NCI-H345 treated with DMSO at 0.1 percent for 48 hours (cell line): ENCODE measurements around the gene DOCK9.

ENCODE experiments used
- DNase-seq: peaks from one replicate; lab custom pipeline; 2025; ENCODE audit not compliant: unreplicated experiment; lab: John Stamatoyannopoulos, UW

Gene DOCK9

DNA sequence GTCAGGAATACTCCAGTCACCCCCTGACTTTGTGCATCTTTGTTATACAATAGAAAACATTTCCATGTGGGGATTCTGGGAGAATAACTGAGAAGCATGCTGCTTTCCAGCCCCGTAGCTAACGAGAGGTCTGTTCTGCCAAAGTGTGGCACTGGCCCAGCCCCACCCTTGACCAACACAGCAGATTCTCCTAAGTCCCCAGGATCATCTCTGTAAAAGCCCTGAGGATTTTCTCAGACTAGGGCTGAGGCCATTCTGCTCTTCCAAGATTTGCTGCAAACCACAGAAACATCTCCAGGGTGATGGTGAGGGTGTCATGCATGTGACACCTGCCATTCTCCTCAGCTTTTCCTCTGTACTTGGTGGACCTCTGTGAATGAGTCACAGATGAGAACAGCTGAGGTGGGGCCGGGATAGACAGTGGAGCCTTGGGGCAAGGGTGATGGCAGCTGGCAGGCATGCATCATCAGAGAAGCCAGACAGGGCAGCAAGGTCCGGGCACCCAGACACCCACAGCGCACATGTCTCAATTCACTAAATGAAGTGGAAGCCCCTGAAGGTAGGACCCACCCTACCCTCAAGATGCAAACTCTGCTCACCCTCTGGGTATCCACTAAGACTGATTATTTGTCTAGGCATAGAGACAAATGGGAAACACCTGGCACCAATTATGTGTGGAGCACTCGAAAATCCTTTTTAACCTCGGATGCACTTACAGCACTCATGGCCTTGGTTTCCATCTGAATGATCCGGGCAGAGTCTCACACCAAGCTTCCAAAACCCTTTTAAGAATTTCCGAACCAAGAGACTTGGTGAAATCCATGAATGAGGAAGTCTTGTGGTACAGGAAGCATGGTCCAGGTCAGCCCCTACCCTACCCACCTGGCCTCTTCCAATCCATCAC lies 20.1 kb upstream of the DOCK9 start:
- DNase-seq, result no peak

- no peak for DNase-seq
Observed at GRCh38 chr13:98997011-98997730, 19.3 kb upstream of the DOCK9 start.

- no peak for DNase-seq
Observed at GRCh38 chr13:98996046-98996445, 18.2 kb upstream of the DOCK9 start.

DNA sequence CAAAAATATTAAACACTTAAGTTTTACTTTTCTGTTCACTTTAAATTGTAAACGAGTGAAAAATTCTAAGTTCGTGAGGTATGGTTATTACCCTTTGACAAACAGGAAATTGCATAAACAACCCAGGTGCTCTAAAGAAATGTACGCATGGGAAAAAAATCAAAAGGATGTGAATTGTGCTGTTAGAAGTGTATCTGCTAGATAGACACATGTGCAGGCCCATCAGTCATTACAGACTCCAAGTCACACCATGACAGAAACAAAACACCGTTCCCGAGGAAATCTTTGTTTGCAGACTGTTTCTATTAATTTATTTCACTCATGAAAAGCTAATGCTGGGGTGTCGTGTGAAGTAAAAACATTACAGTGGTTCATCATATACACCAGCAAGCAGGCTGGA lies 17.0 kb upstream of the DOCK9 start:
- DNase-seq, result no peak

- DNase-seq, result peak; percentile 72
Observed at GRCh38 chr13:98994080-98994479, 16.2 kb upstream of the DOCK9 start.

- no peak for DNase-seq
Observed at GRCh38 chr13:98992355-98992754, 14.5 kb upstream of the DOCK9 start.

DNA sequence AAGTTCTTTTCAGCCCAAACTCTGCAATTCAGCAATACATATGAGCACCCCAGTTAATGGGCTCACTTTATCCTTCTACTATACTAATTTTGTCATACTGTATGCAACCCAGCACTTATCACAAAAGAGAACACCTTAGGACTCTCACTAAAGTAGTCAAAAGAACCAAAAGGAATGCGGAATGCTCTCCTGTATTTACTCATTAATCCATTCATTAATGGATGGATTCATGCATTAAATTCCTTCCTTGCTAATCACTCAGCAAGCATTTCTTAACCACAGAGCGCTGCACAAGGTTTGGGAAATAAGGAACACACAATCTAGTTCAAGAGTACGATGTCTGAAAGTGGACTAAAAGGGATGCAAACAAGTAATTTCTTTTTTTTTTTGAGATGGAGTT lies 12.8 kb upstream of the DOCK9 start:
- no peak for DNase-seq

DNA sequence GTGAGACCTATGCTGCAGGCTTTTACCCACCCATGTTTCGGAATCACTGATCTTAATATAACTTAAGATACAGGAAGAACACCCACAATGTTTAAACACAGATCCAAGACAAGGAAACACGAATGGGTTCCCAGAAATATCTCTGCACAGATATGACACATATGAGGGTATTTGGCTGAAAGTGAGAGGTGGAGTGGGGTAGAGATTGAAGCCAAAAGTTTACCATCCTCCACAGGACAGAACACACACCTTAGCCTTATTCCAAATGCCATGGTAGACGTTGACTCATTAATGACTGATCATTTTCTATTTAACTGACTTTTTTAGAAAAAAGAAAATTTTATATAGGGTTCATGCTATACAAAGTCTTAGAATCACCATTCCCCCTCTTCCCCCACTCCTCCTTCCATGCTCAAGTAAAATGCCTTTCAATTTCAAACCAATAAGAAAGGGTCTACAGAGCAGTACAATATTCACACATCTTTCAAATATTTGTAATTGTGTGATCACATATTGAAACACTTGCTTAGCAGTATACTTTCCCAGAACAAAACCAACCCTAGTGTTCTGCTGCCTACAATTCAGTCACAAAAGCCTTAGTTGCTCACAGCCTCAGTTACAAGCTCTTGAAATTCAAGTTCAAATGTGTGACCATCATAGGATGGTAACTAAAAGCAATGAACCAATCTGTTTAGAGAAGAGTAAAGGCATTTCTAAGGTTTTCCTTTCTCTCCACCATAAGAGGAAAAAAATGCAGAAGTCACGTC lies 11.8 kb upstream of the DOCK9 start:
- no peak for DNase-seq

DNA sequence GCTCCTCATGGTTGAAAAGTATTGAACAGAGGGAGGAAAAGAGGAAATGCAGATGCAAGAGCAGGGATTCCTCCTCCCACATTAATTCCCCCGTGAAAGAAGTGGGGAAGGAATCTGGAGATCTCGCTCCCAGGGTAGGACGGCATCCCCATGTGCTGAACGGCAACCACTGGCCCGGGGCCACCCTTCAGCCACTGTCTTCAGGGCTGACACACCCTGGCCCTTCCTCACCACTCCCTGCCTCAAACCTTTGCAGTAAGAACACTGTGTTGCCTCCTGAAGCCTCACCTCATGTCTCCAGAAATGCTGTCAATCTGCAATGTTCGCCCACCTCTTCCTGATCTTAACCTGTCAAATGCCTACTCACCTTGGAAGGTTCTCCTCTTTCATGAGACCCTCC lies 10.9 kb upstream of the DOCK9 start:
- DNase-seq, result no peak

GRCh38 chr13:98988277-98988676 lies 10.4 kb upstream of the DOCK9 start:
- DNase-seq, result no peak

DNA sequence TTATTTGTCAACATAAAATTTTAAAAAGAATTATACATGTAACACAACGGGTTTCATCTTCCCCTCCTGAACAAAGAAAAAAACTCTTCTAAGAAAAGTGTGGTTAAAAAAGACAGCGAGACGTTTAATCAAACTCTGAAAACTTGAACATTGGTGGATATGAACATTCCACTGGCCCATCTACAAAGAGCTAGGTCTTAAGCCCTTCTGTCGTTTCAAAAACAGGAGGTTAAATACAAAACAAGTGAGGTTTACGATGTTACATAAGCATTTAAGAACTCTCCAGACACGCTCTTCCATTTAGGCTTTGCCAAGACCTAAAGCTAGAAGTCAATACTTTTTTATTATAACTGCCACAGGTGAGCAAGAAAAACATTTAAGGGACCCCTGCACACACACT lies 9.4 kb upstream of the DOCK9 start:
- no peak for DNase-seq

- DNase-seq, result no peak
Observed at GRCh38 chr13:98986226-98986846, 8.5 kb upstream of the DOCK9 start.

DNA sequence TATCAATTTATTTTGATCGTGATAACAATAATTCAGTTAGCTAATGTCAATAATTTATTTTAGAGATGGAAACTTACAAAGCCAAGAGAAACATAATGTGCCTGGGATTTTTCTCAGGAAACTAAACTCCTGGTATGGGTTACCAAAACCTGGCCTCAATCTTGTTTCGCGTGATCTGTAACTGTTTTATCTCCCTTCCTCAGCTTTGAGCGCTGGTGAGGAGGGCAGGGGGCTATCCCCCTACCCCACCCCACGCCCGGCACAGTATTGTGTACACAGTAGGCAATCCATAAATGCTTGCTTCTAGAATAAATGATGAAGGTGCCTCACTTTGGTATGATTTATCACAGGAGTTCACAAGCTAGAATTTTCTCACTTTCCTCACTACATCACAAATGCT lies 7.7 kb upstream of the DOCK9 start:
- no peak for DNase-seq

GRCh38 chr13:98984983-98985382 lies 7.1 kb upstream of the DOCK9 start:
- no peak for DNase-seq

- DNase-seq, result no peak
Observed at GRCh38 chr13:98984118-98984517, 6.3 kb upstream of the DOCK9 start.

GRCh38 chr13:98983182-98983581 lies 5.3 kb upstream of the DOCK9 start:
- DNase-seq, result no peak

GRCh38 chr13:98981369-98982080 lies 3.7 kb upstream of the DOCK9 start:
- DNase-seq, result no peak

DNA sequence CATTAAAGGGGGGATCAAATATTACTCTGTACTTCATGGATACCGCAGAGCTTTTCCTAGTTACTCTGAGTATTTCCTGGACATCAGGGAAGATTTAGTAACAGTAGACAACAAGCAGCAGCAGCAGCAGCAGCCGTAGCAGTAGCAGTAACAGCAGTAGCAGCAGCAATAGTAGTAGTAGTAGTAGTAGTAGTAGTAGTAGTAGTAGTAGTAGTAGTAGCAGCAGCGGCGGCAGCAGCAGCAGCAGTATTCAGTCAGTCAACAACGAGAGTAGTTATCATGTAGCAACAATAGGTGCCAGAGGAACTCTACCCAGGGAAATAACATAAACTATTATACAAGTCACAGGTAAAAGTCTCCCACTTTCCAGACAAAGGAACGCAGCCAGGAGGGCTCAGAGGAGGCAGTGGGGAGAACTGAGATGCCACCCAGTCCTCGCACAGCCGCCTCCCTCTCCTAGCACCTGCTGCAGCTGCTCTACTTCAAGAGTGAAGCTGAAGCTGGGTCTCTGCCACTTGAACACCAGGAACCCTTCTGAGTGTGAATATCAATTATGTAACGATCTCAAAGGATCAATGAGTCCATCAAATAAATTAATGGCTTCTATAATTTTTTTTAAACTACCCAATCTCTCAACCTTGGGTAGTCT lies 1.3 kb upstream of the DOCK9 start:
- DNase-seq, result peak; percentile 40

DNA sequence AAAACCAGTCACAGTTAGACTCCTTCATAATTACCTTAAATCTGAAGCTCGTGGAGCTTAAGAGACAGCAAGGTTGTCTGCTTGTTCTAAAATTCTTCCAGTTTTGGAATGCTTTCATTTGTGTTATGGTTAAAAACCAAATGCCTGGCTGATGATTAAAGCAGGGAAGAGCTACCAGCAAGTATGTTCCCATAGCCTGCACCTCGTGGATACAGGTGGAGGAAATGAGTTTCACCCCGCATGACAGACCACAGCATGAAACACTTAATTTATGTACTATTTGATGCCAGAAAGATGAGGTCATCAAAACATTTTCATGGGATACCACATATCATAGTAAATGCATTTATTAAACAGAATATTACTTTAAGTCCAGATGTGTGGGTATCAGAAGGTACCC lies 416 bp upstream of the DOCK9 start:
- DNase-seq, result no peak

DNA sequence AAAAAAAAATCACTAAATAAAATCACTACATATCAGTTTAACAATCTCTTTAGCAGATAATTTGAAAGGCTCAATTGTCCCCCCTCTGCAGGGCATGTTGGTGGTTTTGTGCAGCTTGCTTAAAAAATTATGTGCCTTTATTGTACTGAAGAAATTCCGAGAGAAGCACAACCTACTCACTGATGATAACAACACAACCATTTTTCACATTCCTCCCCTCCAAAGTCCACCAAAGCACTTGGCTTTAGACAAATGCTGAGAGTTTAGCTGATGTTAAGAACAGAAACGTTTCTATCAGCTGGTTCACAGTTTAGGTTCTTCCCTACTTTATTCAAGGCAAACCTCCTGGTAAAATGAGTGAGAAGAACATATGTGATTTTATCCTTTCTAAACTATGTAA lies 923 bp downstream of the DOCK9 start:
- no peak for DNase-seq
